WTC11 (cell line): ENCODE data around the gene YTHDC1. TPM values are rescaled to one million over a fixed set of nuclear protein-coding genes. Genes with fewer than 3 reads are reported as not detected.

ENCODE experiments used
- ATAC-seq: fragments of 200-7000 bp; cut with Tn5 transposase; 2 replicates; pipeline ENCODE4 v1.10.0; 2021; ENCODE audit warnings: mild to moderate bottlenecking, moderate library complexity
- CTCF ChIA-PET: fragments of 300-600 bp; sonication (Branson Sonifier 250); formaldehyde crosslinking; loops from one replicate; lab custom pipeline; 2021; ENCODE audit warnings: antibody characterized with exemption; lab: Charles Lee
- POLR2A ChIA-PET: fragments of 350-600 bp; sonication (Branson Sonifier 250); formaldehyde crosslinking; loops from one replicate; lab custom pipeline; 2021; ENCODE audit warnings: antibody characterized with exemption; lab: Charles Lee
- DNase-seq: peaks from one replicate; pipeline ENCODE4 v3.0.0; 2021; ENCODE audit warnings: low spot score
- H3K27ac Mint-ChIP-seq: 2 replicates; pipeline ENCODE4 v1.8.0; 2021; ENCODE audit warnings: mixed read lengths
- H3K27me3 Mint-ChIP-seq: 2 replicates; pipeline ENCODE4 v1.8.0; 2021; ENCODE audit warnings: low read depth, mild to moderate bottlenecking, moderate library complexity, mixed read lengths
- H3K36me3 Mint-ChIP-seq: 2 replicates; pipeline ENCODE4 v1.8.0; 2021; ENCODE audit warnings: mixed read lengths
- H3K4me1 Mint-ChIP-seq: 2 replicates; pipeline ENCODE4 v1.8.0; 2022; ENCODE audit warnings: mixed read lengths
- H3K4me3 Mint-ChIP-seq: 2 replicates; pipeline ENCODE4 v1.8.0; 2021; ENCODE audit warnings: mild to moderate bottlenecking, moderate library complexity, mixed read lengths
- H3K9me3 Mint-ChIP-seq: 2 replicates; pipeline ENCODE4 v1.8.0; 2021; ENCODE audit warnings: mixed read lengths
- ATF6 ChIP-seq: sonication (generic); formaldehyde crosslinking; IDR thresholded peaks from 2 replicates; pipeline ENCODE4 v1.8.1; 2023; ENCODE audit warnings: mild to moderate bottlenecking, missing genetic modification reagents
- CBFB ChIP-seq: sonication (generic); formaldehyde crosslinking; IDR thresholded peaks from 2 replicates; pipeline ENCODE4 v1.8.1; 2022; ENCODE audit warnings: mild to moderate bottlenecking, low read depth, missing genetic modification reagents
- CTCF ChIP-seq: fragments of 200-600 bp; IDR thresholded peaks from 2 replicates; pipeline ENCODE4 v1.8.0; 2022; ENCODE audit warnings: antibody characterized with exemption
- HMGXB4 ChIP-seq: sonication (generic); formaldehyde crosslinking; IDR thresholded peaks from 2 replicates; pipeline ENCODE4 v1.8.1; 2023; ENCODE audit warnings: mild to moderate bottlenecking, moderate library complexity, missing genetic modification reagents
- IRF2 ChIP-seq: sonication (generic); formaldehyde crosslinking; IDR thresholded peaks from 2 replicates; pipeline ENCODE4 v1.8.0; 2022; ENCODE audit warnings: low read depth, missing genetic modification reagents, borderline replicate concordance
- MAX ChIP-seq: sonication (generic); formaldehyde crosslinking; IDR thresholded peaks from 2 replicates; pipeline ENCODE4 v1.8.0; 2022; ENCODE audit warnings: mild to moderate bottlenecking, missing genetic modification reagents
- MXD4 ChIP-seq: fragments of 250-450 bp; sonication (Bioruptor Pico); IDR thresholded peaks from 2 replicates; pipeline ENCODE4 v1.8.0; 2021; ENCODE audit warnings: mild to moderate bottlenecking, moderate library complexity, borderline replicate concordance
- NFE2L1 ChIP-seq: sonication (generic); formaldehyde crosslinking; IDR thresholded peaks from 2 replicates; pipeline ENCODE4 v1.8.1; 2023; ENCODE audit warnings: missing genetic modification reagents
- NR1H2 ChIP-seq: sonication (generic); formaldehyde crosslinking; IDR thresholded peaks from 2 replicates; pipeline ENCODE4 v1.9.0; 2021; ENCODE audit warnings: mild to moderate bottlenecking, moderate library complexity, missing genetic modification reagents
- RELA ChIP-seq: sonication (generic); formaldehyde crosslinking; IDR thresholded peaks from 2 replicates; pipeline ENCODE4 v1.8.1; 2022; ENCODE audit warnings: missing genetic modification reagents, mild to moderate bottlenecking, borderline replicate concordance
- SOX15 ChIP-seq: fragments of 250-450 bp; sonication (Bioruptor Pico); IDR thresholded peaks from 2 replicates; pipeline ENCODE4 v1.9.0; 2021; ENCODE audit warnings: mild to moderate bottlenecking
- ZBTB43 ChIP-seq: sonication (generic); formaldehyde crosslinking; IDR thresholded peaks from 2 replicates; pipeline ENCODE4 v1.8.1; 2023; ENCODE audit warnings: mild to moderate bottlenecking, missing genetic modification reagents
- ZNF219 ChIP-seq: sonication (generic); formaldehyde crosslinking; IDR thresholded peaks from 2 replicates; pipeline ENCODE4 v1.8.0; 2023; ENCODE audit warnings: missing genetic modification reagents, mild to moderate bottlenecking, borderline replicate concordance
- ZNF671 ChIP-seq: fragments of 250-450 bp; sonication (Bioruptor Pico); IDR thresholded peaks from 2 replicates; pipeline ENCODE4 v1.8.0; 2021; ENCODE audit warnings: mild to moderate bottlenecking
- total RNA-seq: library from RNA; stranded (reverse); gene quantifications from 3 replicates; pipeline ENCODE4 v1.2.3, GENCODE V29; 2021

The YTHDC1 gene
- total RNA-seq, 1 experiment from 2014 or later, result 118 TPM

GRCh38 chr4:68304731-68305130, 45.2 kb downstream of the YTHDC1 start:
- ChIA-PET CTCF (no interaction called here), POLR2A (interaction anchor here (1.1 kb wide), 1 partner anchor 32 kb away, joined by 3 read pairs; no protein-coding TSS in a partner anchor)
- Mint-ChIP-seq H3K27ac (no peak overlapping the region), H3K9me3 (no peaks in the 10 kb centered on the region), H3K36me3 (no peaks in the 10 kb centered on the region), H3K4me1 (no peaks in the 10 kb centered on the region), H3K27me3 (no peaks in the 10 kb centered on the region), H3K4me3 (no peak overlapping the region)
- no peak for DNase-seq
- ATAC-seq, result no peak
- no peak for TF ChIP-seq MXD4 (CRISPR knock-in tag)
- no peak for TF ChIP-seq RELA
- TF ChIP-seq CBFB (CRISPR knock-in tag), result no peak
- TF ChIP-seq NR1H2 (CRISPR knock-in tag), result no peak
- no peak for TF ChIP-seq ZNF671 (CRISPR knock-in tag)
- TF ChIP-seq SOX15 (CRISPR knock-in tag), result no peak
- no peak for TF ChIP-seq ZBTB43
- no peak for TF ChIP-seq CTCF

- ChIA-PET POLR2A (no interaction called here), CTCF (no interaction called here)
- TF ChIP-seq HMGXB4 (CRISPR knock-in tag), result no peak
- no peak for TF ChIP-seq ZBTB43
- TF ChIP-seq IRF2, result no peak
- no peak for TF ChIP-seq NFE2L1 (CRISPR knock-in tag)
- TF ChIP-seq MAX (CRISPR knock-in tag), result no peak
- no peak for TF ChIP-seq ZNF219 (CRISPR knock-in tag)
- TF ChIP-seq ATF6, result no peak
- ATAC-seq (no peak), DNase-seq (no peak)
- no peaks in the 10 kb centered on the region for H3K36me3 Mint-ChIP-seq
- no peaks in the 10 kb centered on the region for H3K4me1 Mint-ChIP-seq
- no peak overlapping the region for H3K27ac Mint-ChIP-seq
- H3K27me3 Mint-ChIP-seq, result peaks cover 30% of the 10 kb centered on the region
- H3K4me3 Mint-ChIP-seq, result no peak overlapping the region
- peaks cover 10% of the 10 kb centered on the region for H3K9me3 Mint-ChIP-seq
Observed at GRCh38 chr4:68299492-68300457, 50.1 kb downstream of the YTHDC1 start.
